HepG2 (cell line): Measurements from ENCODE around the gene SLC2A4. TPM values are rescaled to one million over a fixed set of nuclear protein-coding genes. Genes with fewer than 3 reads are reported as not detected.

Experiments used
- ATAC-seq: fragments of 200-7000 bp; cut with Tn5 transposase; 3 replicates; pipeline ENCODE4 v1.9.1; 2020; ENCODE audit warnings: mild to moderate bottlenecking, moderate library complexity
- BruUV-seq: library from RNA; stranded (reverse); fragments of 400-500 nt; replicated peaks from 2 replicates; lab custom pipeline; 2021; lab: Mats Ljungman, UMichigan
- CTCF ChIA-PET: fragments of 300-600 bp; formaldehyde crosslinking; extraction: SDS; loops from one replicate; lab custom pipeline; 2021; ENCODE audit warnings: low total read pairs, inconsistent platforms, low intra/inter-chr PET ratio; lab: Yijun Ruan, JAX
- POLR2A ChIA-PET: fragments of 350-600 bp; sonication (Branson Sonifier 250); formaldehyde crosslinking; loops from one replicate; lab custom pipeline; 2020; ENCODE audit warnings: antibody characterized with exemption, inconsistent platforms; lab: Yijun Ruan, JAX
- DNase-seq: peaks from one replicate; pipeline ENCODE4 v3.0.0-alpha.2; 2015; ENCODE audit warnings: low spot score
- FAIRE-seq: peaks from 3 replicates; lab custom pipeline; 2011; peaks lifted over from hg19 to GRCh38; lab: Jason Lieb, UNC
- H2AFZ ChIP-seq: one replicate; pipeline ENCODE4 v1.6.1; 2011; ENCODE audit warnings: low read length, inconsistent platforms
- H3K27ac ChIP-seq: fragments of 300-600 bp; 3 replicates; pipeline ENCODE4 v1.8.0; 2011; ENCODE audit warnings: mixed run types, mild to moderate bottlenecking, mixed read lengths, low read length, inconsistent platforms; ENCODE audit not compliant: insufficient read depth; ENCODE audit errors: extremely low read length
- H3K27me3 ChIP-seq, 2 experiments: fragments of 200-600 bp in 1 of 2; 2 replicates in 1 of 2; 3 replicates in 1 of 2; pipeline versions ENCODE4 v1.6.0 to v1.8.0; 2011; ENCODE audit warnings: low read length in 2 of 2, mild to moderate bottlenecking in 2 of 2, moderate library complexity in 2 of 2, inconsistent platforms in 1 of 2; ENCODE audit not compliant: insufficient read depth in 2 of 2, control insufficient read depth in 1 of 2
- H3K36me3 ChIP-seq, 2 experiments: fragments of 200-600 bp in 1 of 2; replicated peaks in 1 of 2; 2 replicates in 1 of 2; 3 replicates in 1 of 2; pipeline versions ENCODE4 v1.5.1 to v1.8.0; 2011; ENCODE audit warnings: low read length in 2 of 2, inconsistent platforms in 1 of 2; ENCODE audit not compliant: insufficient read depth in 2 of 2, control insufficient read depth in 1 of 2
- H3K4me1 ChIP-seq: 2 replicates; pipeline ENCODE4 v1.5.1; 2012; ENCODE audit warnings: low read length, inconsistent platforms; ENCODE audit not compliant: insufficient read depth
- H3K4me2 ChIP-seq: 2 replicates; pipeline ENCODE4 v1.6.0; 2011; ENCODE audit warnings: low read depth, low read length, inconsistent platforms
- H3K4me3 ChIP-seq, 3 experiments: fragments of 200-600 bp in 1 of 3; sonication (generic), shearing (Covaris generic) in 1 of 3; replicated peaks in 1 of 3; 2 replicates each; pipeline ENCODE4 v1.5.1; 2011 to 2016; ENCODE audit warnings: low read length in 3 of 3, inconsistent platforms in 2 of 3, low read depth in 2 of 3, mild to moderate bottlenecking in 2 of 3, control low read depth in 1 of 3, mixed read lengths in 1 of 3; ENCODE audit not compliant: insufficient read depth in 1 of 3
- H3K79me2 ChIP-seq: one replicate; pipeline ENCODE4 v1.6.1; 2011; ENCODE audit warnings: low read length, inconsistent platforms; ENCODE audit not compliant: insufficient read depth
- H3K9ac ChIP-seq: 2 replicates; pipeline ENCODE4 v1.6.0; 2011; ENCODE audit warnings: mild to moderate bottlenecking, low read depth, low read length, inconsistent platforms; ENCODE audit not compliant: insufficient read depth
- H3K9me3 ChIP-seq: 2 replicates; pipeline ENCODE4 v1.5.1; 2012; ENCODE audit warnings: mild to moderate bottlenecking, low read length
- H4K20me1 ChIP-seq: 2 replicates; pipeline ENCODE4 v1.6.0; 2011; ENCODE audit warnings: inconsistent platforms, mild to moderate bottlenecking, low read length, moderate library complexity; ENCODE audit not compliant: insufficient read depth
- KLF16 ChIP-seq, 2 experiments: sonication (generic) in 1 of 2; formaldehyde crosslinking in 1 of 2; IDR thresholded peaks; 2 replicates each; pipeline versions ENCODE4 v1.6.1 to v1.8.0; 2016 to 2023; ENCODE audit warnings: missing genetic modification reagents in 2 of 2, missing compliant biosample characterization in 1 of 2
- MYC ChIP-seq: sonication (generic); formaldehyde crosslinking; IDR thresholded peaks from 2 replicates; pipeline ENCODE4 v1.9.0; 2021; ENCODE audit warnings: missing genetic modification reagents, borderline replicate concordance
- PCBP1 ChIP-seq: fragments of 200-400 bp; formaldehyde crosslinking; IDR thresholded peaks from 2 replicates; pipeline ENCODE4 v1.6.1; 2017; ENCODE audit warnings: mild to moderate bottlenecking, low read depth, low read length, borderline replicate concordance
- POLR2AphosphoS5 ChIP-seq: IDR thresholded peaks from 2 replicates; pipeline ENCODE4 v1.6.1; 2012; ENCODE audit warnings: low read depth, low read length
- SNRNP70 ChIP-seq: fragments of 200-400 bp; formaldehyde crosslinking; IDR thresholded peaks from 2 replicates; pipeline ENCODE4 v1.6.1; 2017; ENCODE audit warnings: mild to moderate bottlenecking, low read depth, low read length, moderate library complexity
- SRSF1 ChIP-seq: fragments of 200-400 bp; formaldehyde crosslinking; optimal IDR thresholded peaks from 2 replicates; pipeline ENCODE3; 2017; ENCODE audit warnings: mild to moderate bottlenecking, low read depth, low read length, moderate library complexity
- ZFY ChIP-seq: sonication (generic); formaldehyde crosslinking; IDR thresholded peaks from 2 replicates; pipeline ENCODE4 v1.4.0; 2020; ENCODE audit warnings: missing genetic modification reagents
- ZNF256 ChIP-seq: sonication (generic); formaldehyde crosslinking; conservative IDR thresholded peaks from 2 replicates; pipeline ENCODE4 v1.4.0; 2020; ENCODE audit warnings: missing genetic modification reagents
- ZNF34 ChIP-seq: sonication (generic); formaldehyde crosslinking; IDR thresholded peaks from 2 replicates; pipeline ENCODE4 v1.4.0; 2020; ENCODE audit warnings: mild to moderate bottlenecking, missing genetic modification reagents, borderline replicate concordance
- ZNF772 ChIP-seq: sonication (generic); formaldehyde crosslinking; IDR thresholded peaks from 2 replicates; pipeline ENCODE4 v1.5.0; 2020; ENCODE audit warnings: mild to moderate bottlenecking, missing genetic modification reagents
- WGBS: methylation state at CpG from one replicate; pipeline ENCODE4 v1.1.6; 2017; ENCODE audit warnings: low lambda C conversion rate; 5-methylcytosine and 5-hydroxymethylcytosine counted together
- in situ Hi-C: cut with HindIII; loops from 2 replicates; pipeline ENCODE4 v1.10.0; 2017; ENCODE audit warnings: low pct_unique_long_range_greater_than_20kb; ENCODE audit not compliant: extremely low pct_ligation_motif_present
- intact Hi-C: fragments of 100-400 bp; cut with micrococcal nuclease; formaldehyde crosslinking; loops from one replicate; pipeline ENCODE4 v1.10.0; 2022; ENCODE audit not compliant: unreplicated experiment
- polyA plus RNA-seq, 8 experiments: library from polyadenylated mRNA; depleted of rRNA in 3 of 8; stranded (reverse) in 7 of 8; unstranded in 1 of 8; fragments of >200 nt; fragmentation: Illumina TruSeq in 4 of 8; extraction: Trizol in 4 of 8; gene quantifications; 2 replicates each; pipeline versions ENCODE4 v1.2.1 to v1.2.3, GENCODE V29; 2011 to 2016; ENCODE audit warnings: low read depth in 4 of 8, missing spikeins in 1 of 8, mixed read lengths in 1 of 8; ENCODE audit not compliant: insufficient read depth in 1 of 8
- total RNA-seq, 5 experiments: library from RNA; depleted of rRNA; stranded (reverse); fragments of >200 nt; fragmentation: Illumina TruSeq; extraction: Trizol; gene quantifications; 2 replicates each; pipeline ENCODE4 v1.2.3, GENCODE V29; 2016; ENCODE audit warnings: low read depth in 1 of 5
- TF ChIP-seq, protein P1 (sequence below): sonication (generic); formaldehyde crosslinking; IDR thresholded peaks from 2 replicates; pipeline ENCODE4 v1.5.0; 2020; ENCODE audit warnings: mild to moderate bottlenecking, missing genetic modification reagents
- TF ChIP-seq, protein P2 (sequence below): sonication (generic); formaldehyde crosslinking; IDR thresholded peaks from 2 replicates; pipeline ENCODE4 v1.9.0; 2021; ENCODE audit warnings: missing genetic modification reagents, borderline replicate concordance

The SLC2A4 gene
- total and polyA plus RNA-seq, 2 of the 13 experiments (the other 11 are each of a cell fraction or from before 2014, with no cell fraction given) = 4.9 to 5.8 TPM

DNA sequence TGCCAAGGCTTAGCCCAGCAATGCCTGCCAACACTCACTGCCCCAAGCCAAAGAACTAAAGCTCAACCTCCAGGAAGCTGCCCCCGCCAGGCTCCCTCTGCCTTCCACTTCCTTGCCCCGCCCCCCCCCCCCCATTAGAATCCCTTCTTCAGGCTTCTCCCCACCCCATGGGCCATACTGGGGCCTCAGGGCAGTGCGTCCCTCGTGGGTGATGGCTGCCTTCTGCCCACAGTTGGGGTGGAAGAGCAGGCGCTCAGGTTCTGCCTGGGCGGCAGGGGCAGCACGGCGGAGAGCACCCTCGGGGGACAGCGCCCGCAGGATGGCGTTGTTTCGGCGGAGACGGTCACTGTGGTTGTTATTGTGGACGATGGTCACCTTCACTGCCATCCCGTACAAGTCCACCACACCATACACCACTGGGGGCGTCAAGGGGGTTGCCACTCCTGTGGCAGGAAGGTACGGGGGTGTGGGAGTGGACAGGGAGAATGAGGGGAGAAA, 43.6 kb downstream of the SLC2A4 start (continued):
- TF ChIP-seq SRSF1 = no peak
- no peak for TF ChIP-seq ZNF34 (CRISPR knock-in tag)

DNA sequence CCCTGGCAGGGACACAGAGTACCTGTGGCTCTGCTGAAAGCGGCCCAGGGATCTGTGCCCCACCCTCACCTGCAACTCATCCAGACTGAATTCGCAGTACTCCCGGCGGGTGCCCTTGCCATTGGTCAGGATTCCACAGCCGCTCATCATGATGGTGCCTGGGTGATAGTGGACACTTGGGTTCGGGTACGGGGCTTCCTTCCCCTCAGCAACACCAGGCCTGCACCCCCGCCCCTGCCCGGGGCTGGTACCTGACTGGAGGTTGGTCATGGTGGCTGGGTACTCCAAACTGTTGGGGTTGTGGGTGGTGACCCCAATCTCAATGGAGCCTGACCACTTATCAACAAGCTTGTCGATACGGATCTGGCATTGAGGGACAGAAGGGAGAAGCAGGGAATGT, 44.7 kb downstream of the SLC2A4 start:
- in situ Hi-C loops = no loop called here

DNA sequence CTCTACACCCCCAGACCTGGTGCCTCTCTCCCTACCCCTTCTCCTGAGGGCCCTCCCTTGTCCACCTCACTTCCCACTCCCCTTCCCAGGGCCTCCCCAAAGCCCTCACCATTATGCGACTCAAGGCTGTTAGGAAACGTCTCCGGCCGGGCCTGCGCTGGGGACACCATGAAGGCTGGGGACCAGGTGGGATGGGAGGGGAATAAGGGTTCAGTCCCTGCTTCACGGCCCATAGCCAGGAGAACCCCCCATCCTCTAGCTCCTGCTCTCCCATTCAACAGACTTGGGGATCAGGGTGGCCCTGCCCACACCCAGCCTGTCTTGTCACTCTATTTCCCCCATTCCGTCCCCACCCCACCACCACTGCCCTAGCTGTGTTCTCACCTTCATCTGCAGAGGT, 45.5 kb downstream of the SLC2A4 start:
- BruUV-seq = no TSS peak
- Histone ChIP-seq H3K79me2 (peaks cover 12% of the 10 kb centered on the region), H3K9ac (no peak overlapping the region), H3K9me3 (no peaks in the 10 kb centered on the region), H3K4me3 (no peak overlapping the region), H3K4me1 (peaks cover 24% of the 10 kb centered on the region), H4K20me1 (no peaks in the 10 kb centered on the region), H3K4me2 (no peak overlapping the region), H3K27ac (no peak overlapping the region), H3K27me3 (peaks cover 0 to 2% of the 10 kb centered on the region in 2 experiments; a peak in 1 of 5 replicates), H3K36me3 (peaks cover 15 to 39% of the 10 kb centered on the region in 2 experiments), H2AFZ (no peak overlapping the region)
- ATAC-seq = no peak
- DNase-seq = no peak
- intact Hi-C loops = no loop called here
- no peak for FAIRE-seq
- in situ Hi-C loops = no loop called here
- POLR2A ChIA-PET = no interaction called here
- TF ChIP-seq ZNF772 = no peak
- no peak for TF ChIP-seq MYC
- TF ChIP-seq, protein P1, sequence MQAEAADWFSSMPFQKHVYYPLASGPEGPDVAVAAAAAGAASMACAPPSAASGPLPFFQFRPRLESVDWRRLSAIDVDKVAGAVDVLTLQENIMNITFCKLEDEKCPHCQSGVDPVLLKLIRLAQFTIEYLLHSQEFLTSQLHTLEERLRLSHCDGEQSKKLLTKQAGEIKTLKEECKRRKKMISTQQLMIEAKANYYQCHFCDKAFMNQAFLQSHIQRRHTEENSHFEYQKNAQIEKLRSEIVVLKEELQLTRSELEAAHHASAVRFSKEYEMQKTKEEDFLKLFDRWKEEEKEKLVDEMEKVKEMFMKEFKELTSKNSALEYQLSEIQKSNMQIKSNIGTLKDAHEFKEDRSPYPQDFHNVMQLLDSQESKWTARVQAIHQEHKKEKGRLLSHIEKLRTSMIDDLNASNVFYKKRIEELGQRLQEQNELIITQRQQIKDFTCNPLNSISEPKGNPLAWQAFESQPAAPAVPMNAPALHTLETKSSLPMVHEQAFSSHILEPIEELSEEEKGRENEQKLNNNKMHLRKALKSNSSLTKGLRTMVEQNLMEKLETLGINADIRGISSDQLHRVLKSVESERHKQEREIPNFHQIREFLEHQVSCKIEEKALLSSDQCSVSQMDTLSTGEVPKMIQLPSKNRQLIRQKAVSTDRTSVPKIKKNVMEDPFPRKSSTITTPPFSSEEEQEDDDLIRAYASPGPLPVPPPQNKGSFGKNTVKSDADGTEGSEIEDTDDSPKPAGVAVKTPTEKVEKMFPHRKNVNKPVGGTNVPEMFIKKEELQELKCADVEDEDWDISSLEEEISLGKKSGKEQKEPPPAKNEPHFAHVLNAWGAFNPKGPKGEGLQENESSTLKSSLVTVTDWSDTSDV (CRISPR knock-in tag) = no peak
- TF ChIP-seq POLR2AphosphoS5 = no peak
- no peak for TF ChIP-seq SNRNP70
- TF ChIP-seq, protein P2, sequence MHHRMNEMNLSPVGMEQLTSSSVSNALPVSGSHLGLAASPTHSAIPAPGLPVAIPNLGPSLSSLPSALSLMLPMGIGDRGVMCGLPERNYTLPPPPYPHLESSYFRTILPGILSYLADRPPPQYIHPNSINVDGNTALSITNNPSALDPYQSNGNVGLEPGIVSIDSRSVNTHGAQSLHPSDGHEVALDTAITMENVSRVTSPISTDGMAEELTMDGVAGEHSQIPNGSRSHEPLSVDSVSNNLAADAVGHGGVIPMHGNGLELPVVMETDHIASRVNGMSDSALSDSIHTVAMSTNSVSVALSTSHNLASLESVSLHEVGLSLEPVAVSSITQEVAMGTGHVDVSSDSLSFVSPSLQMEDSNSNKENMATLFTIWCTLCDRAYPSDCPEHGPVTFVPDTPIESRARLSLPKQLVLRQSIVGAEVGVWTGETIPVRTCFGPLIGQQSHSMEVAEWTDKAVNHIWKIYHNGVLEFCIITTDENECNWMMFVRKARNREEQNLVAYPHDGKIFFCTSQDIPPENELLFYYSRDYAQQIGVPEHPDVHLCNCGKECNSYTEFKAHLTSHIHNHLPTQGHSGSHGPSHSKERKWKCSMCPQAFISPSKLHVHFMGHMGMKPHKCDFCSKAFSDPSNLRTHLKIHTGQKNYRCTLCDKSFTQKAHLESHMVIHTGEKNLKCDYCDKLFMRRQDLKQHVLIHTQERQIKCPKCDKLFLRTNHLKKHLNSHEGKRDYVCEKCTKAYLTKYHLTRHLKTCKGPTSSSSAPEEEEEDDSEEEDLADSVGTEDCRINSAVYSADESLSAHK = no peak
- no peak for TF ChIP-seq ZNF256
- no peak for TF ChIP-seq PCBP1
- CTCF ChIA-PET = no interaction called here
- 98% methylated on average over 7 of the region's 7 CpGs for WGBS

More for the DNA sequence above, 44.7 kb downstream of the SLC2A4 start:
- H3K27me3 ChIP-seq = no peaks in the 10 kb centered on the region; a peak in 1 of 5 replicates
- intact Hi-C loops = no loop called here
- DNase-seq (no peak), FAIRE-seq (no peak), ATAC-seq (no peak)
- CTCF ChIA-PET = interaction anchor here (3.8 kb wide), 1 partner anchor 20 kb away, joined by 41 read pairs; no protein-coding TSS in a partner anchor
- peaks cover 20 to 48% of the 10 kb centered on the region in 2 experiments for H3K36me3 ChIP-seq
- no peak overlapping the region for H3K27ac ChIP-seq
- TF ChIP-seq ZFY (CRISPR knock-in tag) = no peak
- TF ChIP-seq KLF16 (CRISPR knock-in tag; IDR thresholded peaks at IDR 0.05) = no peak
- no peak overlapping the region for H3K9ac ChIP-seq
- H4K20me1 ChIP-seq = no peaks in the 10 kb centered on the region
- no peak overlapping the region for H3K4me2 ChIP-seq
- H3K79me2 ChIP-seq = peaks cover 12% of the 10 kb centered on the region
- H3K9me3 ChIP-seq = no peaks in the 10 kb centered on the region
- H3K4me1 ChIP-seq = peaks cover 24% of the 10 kb centered on the region
- no peak overlapping the region for H3K4me3 ChIP-seq
- BruUV-seq = no TSS peak
- POLR2A ChIA-PET = no interaction called here
- H2AFZ ChIP-seq = no peak overlapping the region
- 93% methylated on average over 3 of the region's 11 CpGs for WGBS
